NCI-H1417 (cell line): ENCODE data around the gene FRMD4B.
"Not testable (repeated sequence)": the region's sequence is repeated elsewhere in the genome, so short reads cannot be mapped to it uniquely, and the experiment has no call there.

ENCODE experiments used
- DNase-seq, 3 experiments: peaks; one replicate each; lab custom pipeline; 2025; lab: John Stamatoyannopoulos, UW

FRMD4B gene

GRCh38 chr3:69283913-69284611 is 101.8 kb downstream of the FRMD4B start:
- DNase-seq = peak in 1 of 3 experiments; percentile 25

GRCh38 chr3:69283496-69283895 is 102.4 kb downstream of the FRMD4B start:
- DNase-seq = no peak

GRCh38 chr3:69282181-69282580 is 103.7 kb downstream of the FRMD4B start:
- DNase-seq = no peak

- DNase-seq = not testable (repeated sequence)
Measured at GRCh38 chr3:69277403-69277802, 108.5 kb downstream of the FRMD4B start.

- no peak for DNase-seq
Measured at GRCh38 chr3:69276884-69277283, 109.0 kb downstream of the FRMD4B start.

GRCh38 chr3:69276191-69276590 is 109.7 kb downstream of the FRMD4B start:
- DNase-seq = not testable (repeated sequence)

GRCh38 chr3:69273896-69274295 is 112.0 kb downstream of the FRMD4B start:
- DNase-seq = no peak

- DNase-seq = no peak
Measured at GRCh38 chr3:69272556-69272955, 113.3 kb downstream of the FRMD4B start.

- no peak for DNase-seq
Measured at GRCh38 chr3:69271098-69271497, 114.8 kb downstream of the FRMD4B start.

GRCh38 chr3:69266585-69266984 is 119.3 kb downstream of the FRMD4B start:
- DNase-seq = no peak

GRCh38 chr3:69266071-69266470 is 119.8 kb downstream of the FRMD4B start:
- not testable (repeated sequence) for DNase-seq

- not testable (repeated sequence) for DNase-seq
Measured at GRCh38 chr3:69260843-69261405, 125.0 kb downstream of the FRMD4B start.

- DNase-seq = no peak
Measured at GRCh38 chr3:69260216-69260787, 125.6 kb downstream of the FRMD4B start.

GRCh38 chr3:69259125-69259524 is 126.8 kb downstream of the FRMD4B start:
- no peak for DNase-seq

GRCh38 chr3:69255928-69256327 is 130.0 kb downstream of the FRMD4B start:
- no peak for DNase-seq

GRCh38 chr3:69254351-69254750 is 131.5 kb downstream of the FRMD4B start:
- no peak for DNase-seq

- peak in 1 of 3 experiments; percentile 21 for DNase-seq
Measured at GRCh38 chr3:69252631-69253030, 133.3 kb downstream of the FRMD4B start.

- no peak for DNase-seq
Measured at GRCh38 chr3:69252141-69252540, 133.7 kb downstream of the FRMD4B start.

- peak in 2 of 3 experiments; percentile 10 to 65 for DNase-seq
Measured at GRCh38 chr3:69251078-69251805, 134.6 kb downstream of the FRMD4B start.

- peak in 1 of 3 experiments; percentile 2 for DNase-seq
Measured at GRCh38 chr3:69250014-69250413, 135.9 kb downstream of the FRMD4B start.

GRCh38 chr3:69249001-69249400 is 136.9 kb downstream of the FRMD4B start:
- no peak for DNase-seq

- DNase-seq = peak in 1 of 3 experiments; percentile 21
Measured at GRCh38 chr3:69248436-69248835, 137.5 kb downstream of the FRMD4B start.

- DNase-seq = no peak
Measured at GRCh38 chr3:69246612-69247011, 139.3 kb downstream of the FRMD4B start.
